ENCODE data around the gene MTA1. TPM values are rescaled to one million over a fixed set of nuclear protein-coding genes. Genes with fewer than 3 reads are reported as not detected.

The MTA1 gene
- total and polyA plus RNA-seq, 2 of the 8 experiments (the other 6 are each of a cell fraction or from before 2014, with no cell fraction given): 73.9 to 221 TPM

DNA sequence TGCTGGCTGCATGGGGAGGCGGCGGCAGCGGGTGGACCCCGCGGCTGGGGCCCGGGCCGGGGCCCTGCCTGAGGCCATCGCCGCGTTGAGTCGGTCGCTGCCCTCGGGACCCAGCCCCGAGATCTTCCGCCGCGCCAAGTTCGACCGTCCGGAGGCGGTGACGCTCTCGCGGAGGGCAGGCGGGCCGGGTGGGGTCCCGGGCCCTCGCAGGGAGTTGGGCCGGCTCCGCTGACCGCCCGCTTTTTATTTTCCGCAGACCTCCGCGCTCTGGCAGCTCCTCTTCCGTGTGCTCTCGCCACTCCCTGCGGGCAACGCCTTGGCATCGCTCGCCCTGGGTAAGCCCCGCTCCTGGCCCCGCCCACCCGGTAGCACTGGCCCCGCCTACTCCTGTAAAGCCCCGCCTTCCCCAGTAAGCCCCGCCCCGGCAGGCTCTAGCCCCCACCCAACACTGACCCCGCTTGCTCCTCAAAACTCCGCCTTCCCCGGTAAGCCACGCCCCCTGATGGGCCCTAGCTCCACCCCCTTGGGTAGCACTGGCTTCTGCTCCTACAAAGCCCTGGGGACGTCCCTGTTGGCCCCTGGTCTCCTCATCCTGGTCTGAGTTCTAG, 71.8 kb downstream of the MTA1 start (continued):
- TF ChIP-seq SIX5 (IDR thresholded peaks at IDR 0.05; ENCODE audit: low read depth, low read length) (no peak), RAD21 (IDR thresholded peaks at IDR 0.05 in 1 of 2, conservative IDR thresholded peaks at IDR 0.05 in 1 of 2; ENCODE audit: low read depth in 2 of 2, low read length in 2 of 2) (no peak), POLR2A (IDR thresholded peaks at IDR 0.05; ENCODE audit: control extremely low read depth in 1 of 2, low read depth in 2 of 2, low read length in 2 of 2) (peak in 1 of 2 experiments; percentile 80; a peak in 2 of 3 replicates), KDM5A (IDR thresholded peaks at IDR 0.05; ENCODE audit: low read length) (no peak), FOSL1 (IDR thresholded peaks at IDR 0.05; ENCODE audit: insufficient read depth, low read depth, low read length) (no peak), MAX (IDR thresholded peaks at IDR 0.05) (no peak), GTF2F1 (IDR thresholded peaks at IDR 0.05; ENCODE audit: borderline replicate concordance, low read depth, low read length) (no peak), MAFK (IDR thresholded peaks at IDR 0.05; ENCODE audit: low read depth, low read length) (no peak), ASH2L (IDR thresholded peaks at IDR 0.05; ENCODE audit: low read length) (peak; percentile 71), CHD1 (IDR thresholded peaks at IDR 0.05; ENCODE audit: low read depth, low read length) (no peak)
- TF ChIP-seq, protein P1, sequence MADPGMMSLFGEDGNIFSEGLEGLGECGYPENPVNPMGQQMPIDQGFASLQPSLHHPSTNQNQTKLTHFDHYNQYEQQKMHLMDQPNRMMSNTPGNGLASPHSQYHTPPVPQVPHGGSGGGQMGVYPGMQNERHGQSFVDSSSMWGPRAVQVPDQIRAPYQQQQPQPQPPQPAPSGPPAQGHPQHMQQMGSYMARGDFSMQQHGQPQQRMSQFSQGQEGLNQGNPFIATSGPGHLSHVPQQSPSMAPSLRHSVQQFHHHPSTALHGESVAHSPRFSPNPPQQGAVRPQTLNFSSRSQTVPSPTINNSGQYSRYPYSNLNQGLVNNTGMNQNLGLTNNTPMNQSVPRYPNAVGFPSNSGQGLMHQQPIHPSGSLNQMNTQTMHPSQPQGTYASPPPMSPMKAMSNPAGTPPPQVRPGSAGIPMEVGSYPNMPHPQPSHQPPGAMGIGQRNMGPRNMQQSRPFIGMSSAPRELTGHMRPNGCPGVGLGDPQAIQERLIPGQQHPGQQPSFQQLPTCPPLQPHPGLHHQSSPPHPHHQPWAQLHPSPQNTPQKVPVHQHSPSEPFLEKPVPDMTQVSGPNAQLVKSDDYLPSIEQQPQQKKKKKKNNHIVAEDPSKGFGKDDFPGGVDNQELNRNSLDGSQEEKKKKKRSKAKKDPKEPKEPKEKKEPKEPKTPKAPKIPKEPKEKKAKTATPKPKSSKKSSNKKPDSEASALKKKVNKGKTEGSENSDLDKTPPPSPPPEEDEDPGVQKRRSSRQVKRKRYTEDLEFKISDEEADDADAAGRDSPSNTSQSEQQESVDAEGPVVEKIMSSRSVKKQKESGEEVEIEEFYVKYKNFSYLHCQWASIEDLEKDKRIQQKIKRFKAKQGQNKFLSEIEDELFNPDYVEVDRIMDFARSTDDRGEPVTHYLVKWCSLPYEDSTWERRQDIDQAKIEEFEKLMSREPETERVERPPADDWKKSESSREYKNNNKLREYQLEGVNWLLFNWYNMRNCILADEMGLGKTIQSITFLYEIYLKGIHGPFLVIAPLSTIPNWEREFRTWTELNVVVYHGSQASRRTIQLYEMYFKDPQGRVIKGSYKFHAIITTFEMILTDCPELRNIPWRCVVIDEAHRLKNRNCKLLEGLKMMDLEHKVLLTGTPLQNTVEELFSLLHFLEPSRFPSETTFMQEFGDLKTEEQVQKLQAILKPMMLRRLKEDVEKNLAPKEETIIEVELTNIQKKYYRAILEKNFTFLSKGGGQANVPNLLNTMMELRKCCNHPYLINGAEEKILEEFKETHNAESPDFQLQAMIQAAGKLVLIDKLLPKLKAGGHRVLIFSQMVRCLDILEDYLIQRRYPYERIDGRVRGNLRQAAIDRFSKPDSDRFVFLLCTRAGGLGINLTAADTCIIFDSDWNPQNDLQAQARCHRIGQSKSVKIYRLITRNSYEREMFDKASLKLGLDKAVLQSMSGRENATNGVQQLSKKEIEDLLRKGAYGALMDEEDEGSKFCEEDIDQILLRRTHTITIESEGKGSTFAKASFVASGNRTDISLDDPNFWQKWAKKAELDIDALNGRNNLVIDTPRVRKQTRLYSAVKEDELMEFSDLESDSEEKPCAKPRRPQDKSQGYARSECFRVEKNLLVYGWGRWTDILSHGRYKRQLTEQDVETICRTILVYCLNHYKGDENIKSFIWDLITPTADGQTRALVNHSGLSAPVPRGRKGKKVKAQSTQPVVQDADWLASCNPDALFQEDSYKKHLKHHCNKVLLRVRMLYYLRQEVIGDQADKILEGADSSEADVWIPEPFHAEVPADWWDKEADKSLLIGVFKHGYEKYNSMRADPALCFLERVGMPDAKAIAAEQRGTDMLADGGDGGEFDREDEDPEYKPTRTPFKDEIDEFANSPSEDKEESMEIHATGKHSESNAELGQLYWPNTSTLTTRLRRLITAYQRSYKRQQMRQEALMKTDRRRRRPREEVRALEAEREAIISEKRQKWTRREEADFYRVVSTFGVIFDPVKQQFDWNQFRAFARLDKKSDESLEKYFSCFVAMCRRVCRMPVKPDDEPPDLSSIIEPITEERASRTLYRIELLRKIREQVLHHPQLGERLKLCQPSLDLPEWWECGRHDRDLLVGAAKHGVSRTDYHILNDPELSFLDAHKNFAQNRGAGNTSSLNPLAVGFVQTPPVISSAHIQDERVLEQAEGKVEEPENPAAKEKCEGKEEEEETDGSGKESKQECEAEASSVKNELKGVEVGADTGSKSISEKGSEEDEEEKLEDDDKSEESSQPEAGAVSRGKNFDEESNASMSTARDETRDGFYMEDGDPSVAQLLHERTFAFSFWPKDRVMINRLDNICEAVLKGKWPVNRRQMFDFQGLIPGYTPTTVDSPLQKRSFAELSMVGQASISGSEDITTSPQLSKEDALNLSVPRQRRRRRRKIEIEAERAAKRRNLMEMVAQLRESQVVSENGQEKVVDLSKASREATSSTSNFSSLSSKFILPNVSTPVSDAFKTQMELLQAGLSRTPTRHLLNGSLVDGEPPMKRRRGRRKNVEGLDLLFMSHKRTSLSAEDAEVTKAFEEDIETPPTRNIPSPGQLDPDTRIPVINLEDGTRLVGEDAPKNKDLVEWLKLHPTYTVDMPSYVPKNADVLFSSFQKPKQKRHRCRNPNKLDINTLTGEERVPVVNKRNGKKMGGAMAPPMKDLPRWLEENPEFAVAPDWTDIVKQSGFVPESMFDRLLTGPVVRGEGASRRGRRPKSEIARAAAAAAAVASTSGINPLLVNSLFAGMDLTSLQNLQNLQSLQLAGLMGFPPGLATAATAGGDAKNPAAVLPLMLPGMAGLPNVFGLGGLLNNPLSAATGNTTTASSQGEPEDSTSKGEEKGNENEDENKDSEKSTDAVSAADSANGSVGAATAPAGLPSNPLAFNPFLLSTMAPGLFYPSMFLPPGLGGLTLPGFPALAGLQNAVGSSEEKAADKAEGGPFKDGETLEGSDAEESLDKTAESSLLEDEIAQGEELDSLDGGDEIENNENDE (IDR thresholded peaks at IDR 0.05; ENCODE audit: insufficient replicate concordance, low read length): no peak

Measured in H1 (cell line).